ENCODE measurements around the gene AGMO.

Gene AGMO

DNA sequence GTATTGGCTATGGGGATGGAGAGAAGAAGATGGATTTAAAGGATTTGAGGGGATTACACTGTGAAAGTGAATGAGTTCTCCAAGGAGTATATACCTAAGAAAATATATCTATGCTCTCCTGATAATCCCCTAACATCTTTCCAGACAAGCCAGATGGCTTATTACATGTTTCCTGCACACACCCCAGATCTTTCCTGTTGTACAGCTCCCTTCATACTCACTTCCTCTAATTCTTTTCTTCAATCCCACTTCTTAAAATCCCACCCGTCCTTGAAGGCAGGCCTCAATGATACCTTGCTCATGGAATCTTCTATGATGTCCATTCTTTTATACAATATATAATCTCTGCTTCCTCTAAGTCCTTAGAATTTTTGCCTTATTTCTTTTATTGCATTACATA, 342.1 kb downstream of the AGMO start:
- DNase-seq (ENCODE audit: low spot score): no peak

DNA sequence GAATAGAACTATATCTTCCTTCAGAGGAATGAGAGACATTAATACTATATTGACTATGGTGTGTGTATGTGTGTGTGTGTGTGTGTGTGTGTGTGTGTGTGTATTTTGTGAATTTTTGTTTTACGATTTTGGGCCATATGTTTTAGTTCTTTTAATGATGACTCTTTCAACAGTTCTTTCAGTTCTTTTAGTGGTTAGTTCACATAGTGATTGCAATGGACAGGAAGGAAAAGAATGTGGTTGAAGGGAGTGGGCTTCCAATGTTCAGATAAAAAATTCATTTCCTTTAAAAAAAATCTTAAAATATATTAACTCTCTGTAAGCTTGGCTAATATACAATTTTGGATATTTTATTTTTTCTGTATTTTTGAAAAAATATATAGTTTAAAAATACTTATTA, 343.6 kb downstream of the AGMO start:
- no peak for DNase-seq (ENCODE audit: low spot score)

DNA sequence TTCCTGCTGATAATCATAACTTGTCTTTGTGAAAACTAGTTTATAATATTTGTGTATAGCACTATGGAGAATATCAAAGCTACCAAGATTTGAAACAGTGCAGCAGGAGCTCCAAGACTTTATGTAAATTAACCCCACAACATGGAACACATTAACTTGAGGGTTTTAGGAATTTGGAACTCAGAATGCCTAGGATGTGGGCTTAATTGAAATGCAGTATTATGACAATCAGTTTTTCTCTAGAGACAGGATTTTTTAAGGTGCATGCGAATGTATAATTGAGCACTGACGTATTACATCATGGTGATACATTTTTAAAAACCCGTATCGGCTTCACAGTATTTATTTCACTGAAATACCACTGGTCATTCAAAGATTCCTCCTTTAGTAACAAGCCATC, 346.2 kb downstream of the AGMO start:
- DNase-seq (ENCODE audit: low spot score): no peak

DNA sequence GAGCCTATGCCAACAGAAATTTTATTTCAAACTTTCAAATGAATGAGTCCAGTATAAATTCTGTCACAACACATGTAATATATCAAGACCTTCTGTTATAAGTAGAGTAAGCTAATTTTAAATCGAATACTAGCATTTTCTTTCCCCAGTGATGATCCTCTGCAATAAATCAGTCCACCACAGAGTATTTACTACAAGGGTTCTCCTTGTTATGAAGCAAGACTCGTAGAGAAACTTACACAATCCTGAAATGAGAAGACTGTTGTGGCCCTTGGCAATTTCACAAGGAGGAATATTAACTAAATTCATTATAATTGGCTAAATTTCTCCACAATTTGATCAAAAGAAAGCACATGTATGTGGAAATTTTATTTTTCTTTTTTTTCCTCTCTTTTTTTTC, 346.8 kb downstream of the AGMO start:
- no peak for DNase-seq (ENCODE audit: low spot score)

- DNase-seq (ENCODE audit: low spot score): no peak
Measured at GRCh38 chr7:15213093-15213492, 348.7 kb downstream of the AGMO start.

DNA sequence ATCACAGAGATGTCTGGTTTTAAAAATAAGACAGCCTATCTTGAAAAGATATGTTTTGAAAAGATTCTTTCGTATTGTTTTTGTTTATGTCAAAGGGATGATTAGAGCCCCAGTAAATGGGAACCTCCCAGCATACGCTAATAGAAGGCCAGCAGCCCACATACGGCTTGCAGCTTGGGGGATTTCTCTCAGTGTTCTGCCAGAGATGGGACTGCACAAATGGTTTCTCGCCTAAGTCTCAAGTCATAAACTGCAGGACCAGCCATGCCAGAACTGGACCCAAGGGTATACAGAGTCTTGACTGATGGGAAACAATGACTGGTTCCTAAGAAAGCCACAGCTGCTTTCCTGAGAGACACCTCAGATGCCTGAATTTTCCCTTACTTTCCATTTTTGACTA, 352.4 kb downstream of the AGMO start:
- DNase-seq (ENCODE audit: low spot score): no peak

- DNase-seq (ENCODE audit: low spot score): no peak
Measured at GRCh38 chr7:15204421-15204820, 357.4 kb downstream of the AGMO start.

- DNase-seq (ENCODE audit: low spot score): peak; percentile 7
Measured at GRCh38 chr7:15199482-15199881, 362.3 kb downstream of the AGMO start.

DNA sequence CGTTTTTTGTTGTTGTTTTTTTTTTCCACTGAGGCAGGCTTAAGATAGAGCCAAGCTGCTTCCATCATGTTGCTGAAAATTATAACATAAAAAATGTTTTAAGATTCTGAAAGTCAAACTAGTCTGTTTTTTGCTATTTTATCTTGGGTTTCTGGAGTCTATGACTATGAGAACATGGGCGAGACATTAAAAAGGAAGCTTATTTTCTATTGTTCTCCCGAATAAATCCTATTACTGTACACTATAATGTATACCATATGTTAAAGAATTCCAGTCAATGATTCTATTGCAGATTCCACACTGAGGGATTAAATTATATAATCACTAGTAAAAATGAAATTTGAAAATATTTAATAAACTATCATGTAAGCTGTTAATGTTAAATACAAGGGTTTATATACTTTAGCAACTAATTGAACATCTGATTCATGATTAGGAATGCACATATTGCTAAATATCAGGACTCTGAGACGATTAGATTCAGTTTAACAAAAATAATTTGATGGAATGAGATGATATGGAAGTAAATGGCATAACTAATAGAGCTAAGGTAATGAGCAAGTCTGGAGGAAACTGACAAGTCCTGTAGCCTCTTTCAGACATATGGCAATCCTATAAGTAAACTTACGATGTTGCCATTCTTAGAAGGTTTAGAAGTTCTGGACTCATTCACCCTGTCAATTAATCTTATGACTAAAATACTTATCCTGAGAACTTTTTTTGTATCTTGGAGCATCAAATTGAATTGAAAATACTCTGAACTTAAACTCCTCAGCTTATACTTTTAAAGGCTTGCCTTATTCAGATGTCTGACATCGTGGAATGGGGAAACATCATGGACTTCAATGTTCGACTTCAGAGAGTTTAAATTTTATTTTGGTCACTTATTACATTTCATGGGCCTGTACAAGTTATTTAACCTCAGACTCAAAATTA, 364.5 kb downstream of the AGMO start:
- no peak for DNase-seq (ENCODE audit: low spot score)

DNA sequence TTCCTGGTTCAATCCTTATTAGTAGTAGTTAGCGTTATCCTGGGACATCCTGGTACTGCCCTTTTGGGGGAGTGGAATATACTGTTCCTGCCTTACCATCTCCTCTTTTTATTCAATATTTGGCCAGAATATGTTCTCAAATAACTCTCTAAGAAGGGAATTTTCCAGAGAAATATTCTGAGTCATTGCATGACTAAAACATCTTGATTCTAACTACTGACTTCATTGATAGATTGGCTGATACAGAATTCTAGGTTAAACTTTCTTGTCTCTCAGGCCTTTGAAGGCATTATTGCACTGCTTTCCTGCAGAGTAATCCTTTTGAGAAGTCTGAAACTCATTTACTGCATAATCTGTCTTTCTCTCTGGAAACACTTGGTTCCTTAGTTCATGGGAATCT, 383.8 kb downstream of the AGMO start:
- no peak for DNase-seq (ENCODE audit: low spot score)

DNA sequence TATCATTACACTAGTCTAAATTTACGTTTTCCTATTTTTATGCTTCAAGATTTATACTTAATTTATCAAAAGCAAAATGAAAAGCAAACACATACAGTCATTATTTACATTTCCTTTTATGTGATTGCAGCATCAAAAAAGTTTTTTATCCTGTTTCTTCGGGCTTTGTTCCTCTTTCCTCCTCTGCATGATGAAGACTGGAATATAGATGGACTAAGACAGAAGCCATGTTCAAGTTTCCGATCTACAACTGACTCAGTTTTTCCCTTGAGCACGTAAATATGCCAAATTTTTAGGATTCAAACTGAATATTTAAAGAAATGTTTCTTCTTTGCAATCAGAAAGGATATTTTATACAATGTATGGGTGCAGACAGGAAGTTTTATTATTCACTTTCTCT, 385.7 kb downstream of the AGMO start:
- DNase-seq (ENCODE audit: low spot score): no peak

- no peak for DNase-seq (ENCODE audit: low spot score)
Measured at GRCh38 chr7:15175152-15175551, 386.7 kb downstream of the AGMO start.

DNA sequence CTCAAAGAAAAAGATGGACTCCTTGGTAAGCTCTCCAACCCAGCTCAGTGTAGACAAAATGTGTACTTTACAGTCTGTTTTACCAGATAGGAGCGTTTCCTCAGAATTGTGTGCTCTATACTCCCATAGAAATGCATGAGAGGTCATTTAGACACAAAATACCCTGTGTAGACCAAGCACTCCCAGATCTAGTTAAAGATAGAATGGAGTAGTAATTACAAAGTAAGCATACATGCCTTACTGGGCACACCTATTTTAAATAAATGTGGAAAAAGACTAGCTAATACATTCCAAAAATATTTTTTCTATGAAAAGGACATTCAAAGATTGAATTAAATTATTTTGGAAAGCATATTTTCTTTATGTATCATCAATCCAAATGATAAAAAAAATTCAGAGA, 387.3 kb downstream of the AGMO start:
- DNase-seq (ENCODE audit: low spot score): no peak

GRCh38 chr7:15168489-15168888, 393.3 kb downstream of the AGMO start:
- DNase-seq (ENCODE audit: low spot score): no peak

DNA sequence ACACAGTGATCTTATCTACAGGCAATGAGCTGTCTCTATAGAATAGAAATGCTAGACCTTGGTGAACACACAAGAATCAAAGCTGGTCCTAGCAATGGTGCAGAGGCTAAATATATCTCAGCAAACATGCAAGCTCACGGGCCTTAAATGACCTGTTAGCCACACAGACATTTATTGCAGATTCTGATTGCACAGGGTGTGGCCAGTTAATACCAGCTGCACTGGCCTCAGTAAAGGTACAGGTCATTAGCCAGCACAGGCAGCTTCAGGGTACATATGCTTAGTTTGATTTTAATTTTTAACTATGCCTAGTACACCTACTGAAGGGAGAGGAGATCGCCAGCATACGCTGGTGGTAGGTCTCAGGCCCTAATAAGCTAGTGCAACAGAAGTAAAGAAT, 393.9 kb downstream of the AGMO start:
- DNase-seq (ENCODE audit: low spot score): peak; percentile 30

- DNase-seq (ENCODE audit: low spot score): no peak
Measured at GRCh38 chr7:15166620-15167019, 395.2 kb downstream of the AGMO start.

GRCh38 chr7:15159261-15159660, 402.6 kb downstream of the AGMO start:
- no peak for DNase-seq (ENCODE audit: low spot score)

- no peak for DNase-seq (ENCODE audit: low spot score)
Measured at GRCh38 chr7:15158141-15158810, 403.5 kb downstream of the AGMO start.

Measured in SW480 (cell line).